Hindlimb muscle (tissue), 1 donor: ENCODE data around the gene PTER. TPM values are rescaled to one million over a fixed set of nuclear protein-coding genes. Genes with fewer than 3 reads are reported as not detected.

Experiments
- DNase-seq: peaks from one replicate; pipeline ENCODE4 v3.0.0-alpha.2; 2013
- polyA plus RNA-seq: library from polyadenylated mRNA; unstranded; fragments of 120-200 nt; gene quantifications from one replicate; pipeline ENCODE4 v1.2.1, GENCODE V29; 2013; ENCODE audit not compliant: insufficient read length

Gene PTER, protein sequence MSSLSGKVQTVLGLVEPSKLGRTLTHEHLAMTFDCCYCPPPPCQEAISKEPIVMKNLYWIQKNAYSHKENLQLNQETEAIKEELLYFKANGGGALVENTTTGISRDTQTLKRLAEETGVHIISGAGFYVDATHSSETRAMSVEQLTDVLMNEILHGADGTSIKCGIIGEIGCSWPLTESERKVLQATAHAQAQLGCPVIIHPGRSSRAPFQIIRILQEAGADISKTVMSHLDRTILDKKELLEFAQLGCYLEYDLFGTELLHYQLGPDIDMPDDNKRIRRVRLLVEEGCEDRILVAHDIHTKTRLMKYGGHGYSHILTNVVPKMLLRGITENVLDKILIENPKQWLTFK
- polyA plus RNA-seq = 7.1 TPM

GRCh38 chr10:16436758-16437539 lies at the start of gene PTER:
PTER (plus strand) TSS chr10:16437010; CDS start chr10:16484385, 47,375 bp downstream.
- peak; percentile 85 for DNase-seq

- DNase-seq = no peak
These were observed 44.2 kb upstream of the PTER start for GRCh38 chr10:16392531-16393069.

GRCh38 chr10:16393271-16393858 lies 43.4 kb upstream of the PTER start:
- DNase-seq = no peak

DNA sequence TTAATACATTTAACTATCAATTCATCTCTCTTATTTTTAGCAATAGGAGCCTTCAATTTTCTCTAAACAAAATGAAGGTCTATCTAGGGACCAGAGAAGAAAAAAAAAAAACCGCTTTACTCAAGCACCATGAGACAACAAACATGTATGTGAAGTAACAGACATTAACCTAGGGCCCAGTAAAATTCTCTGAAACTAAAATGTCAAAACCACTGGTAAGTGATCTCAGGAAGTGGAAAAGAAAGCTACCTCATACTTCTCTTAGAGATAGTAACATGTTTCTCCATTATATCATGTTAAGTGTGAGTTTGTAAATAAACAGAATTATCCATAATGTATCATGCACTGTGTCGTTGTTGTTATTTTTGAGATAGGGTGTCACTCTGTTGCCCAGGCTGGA lies 35.4 kb upstream of the PTER start:
- DNase-seq = no peak

DNA sequence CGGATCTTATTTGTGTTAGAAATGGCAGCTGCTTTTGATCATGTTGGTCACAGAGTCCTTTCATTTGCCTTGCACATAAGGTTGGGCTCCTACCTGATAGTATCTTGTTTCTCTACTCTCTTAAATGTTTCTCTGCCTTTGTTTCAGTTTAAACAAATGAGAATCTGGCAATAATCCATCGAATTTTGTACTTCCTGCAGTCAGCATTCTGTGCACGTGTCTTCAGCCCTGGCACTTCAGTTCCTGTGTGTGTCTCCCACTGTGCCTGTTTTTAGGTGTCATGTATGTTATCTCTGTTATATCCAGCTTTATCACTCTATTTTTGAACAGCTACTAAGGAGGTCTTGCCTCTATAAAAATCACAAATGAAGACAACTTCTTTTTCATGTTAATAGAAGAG lies 28.4 kb upstream of the PTER start:
- DNase-seq = no peak

DNA sequence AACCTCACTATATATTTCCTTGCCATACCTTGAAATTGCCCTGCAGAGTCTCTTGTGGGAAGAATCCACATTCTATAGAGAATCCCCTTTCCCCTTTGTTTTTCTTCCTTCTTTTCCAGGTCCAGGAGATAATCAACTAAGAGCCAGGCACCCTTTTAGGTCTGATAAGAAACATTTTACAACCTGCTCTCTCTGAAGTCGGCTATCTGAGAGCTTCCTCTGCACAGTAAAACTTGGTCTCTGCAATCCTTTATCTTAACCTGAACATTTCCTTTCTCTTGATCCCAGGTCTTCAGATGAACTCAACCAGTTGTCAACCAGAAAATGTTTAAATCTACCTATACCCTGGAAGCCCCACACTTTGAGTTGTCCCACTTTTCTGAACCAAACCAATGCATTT lies 19.5 kb upstream of the PTER start:
- DNase-seq = no peak

- DNase-seq = no peak
These were observed 13.2 kb upstream of the PTER start for GRCh38 chr10:16423599-16423998.

DNA sequence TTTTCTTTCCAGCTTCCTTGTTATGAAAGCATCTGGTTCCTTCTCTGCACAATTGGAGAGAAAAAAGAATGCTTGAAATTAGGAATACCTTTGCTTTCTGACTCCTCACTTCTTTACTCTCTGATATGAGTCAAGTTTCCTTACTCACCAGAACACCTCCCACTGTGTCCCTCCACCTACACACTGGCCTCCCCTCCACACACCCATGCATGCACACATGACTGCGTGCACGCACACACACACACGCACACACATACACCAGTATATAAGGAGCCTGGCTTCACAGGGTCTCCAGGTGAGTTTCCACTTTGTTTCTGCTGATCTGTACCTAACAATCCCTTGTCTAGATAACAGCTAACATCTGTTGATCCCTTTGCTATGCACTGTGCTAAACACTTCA lies 11.4 kb upstream of the PTER start:
- no peak for DNase-seq

DNA sequence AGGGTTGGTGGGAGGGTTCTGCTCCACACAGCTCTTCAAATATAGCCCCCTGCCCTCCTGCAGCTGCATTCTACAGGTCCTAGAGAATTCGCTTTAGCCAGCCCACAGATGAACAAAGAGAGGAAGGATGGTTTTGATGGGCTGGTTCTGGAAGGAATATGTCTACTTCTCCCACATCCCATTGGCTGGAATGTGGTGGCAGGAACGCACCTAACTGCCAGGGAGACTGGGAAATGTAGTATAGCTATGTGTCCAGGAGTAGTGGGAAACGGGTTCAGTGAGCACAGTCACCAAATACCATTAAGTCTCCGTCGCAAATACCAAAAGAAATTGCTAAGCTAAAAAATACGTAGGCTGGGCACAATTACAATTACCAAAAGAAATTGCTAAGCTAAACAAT lies 7.3 kb upstream of the PTER start:
- no peak for DNase-seq

GRCh38 chr10:16436367-16436757 lies 448 bp upstream of the PTER start:
- DNase-seq = no peak

DNA sequence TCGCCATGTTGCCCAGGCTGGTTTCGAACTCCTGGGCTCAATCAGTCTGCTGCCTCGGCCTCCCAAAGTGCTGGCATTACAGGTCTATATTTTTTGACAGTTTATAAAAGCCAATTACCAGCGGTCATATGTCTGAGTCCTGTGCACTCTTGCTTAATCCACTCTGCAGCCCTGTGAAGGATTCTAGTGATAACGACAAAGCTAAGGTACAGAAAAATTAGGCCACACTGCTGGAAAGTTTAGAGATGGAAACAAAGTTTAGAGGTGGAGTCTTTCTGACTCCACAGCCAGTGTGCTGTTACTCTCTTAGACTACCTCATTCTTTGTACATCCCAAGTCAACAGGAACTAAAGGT lies 707 bp downstream of the PTER start:
- no peak for DNase-seq

DNA sequence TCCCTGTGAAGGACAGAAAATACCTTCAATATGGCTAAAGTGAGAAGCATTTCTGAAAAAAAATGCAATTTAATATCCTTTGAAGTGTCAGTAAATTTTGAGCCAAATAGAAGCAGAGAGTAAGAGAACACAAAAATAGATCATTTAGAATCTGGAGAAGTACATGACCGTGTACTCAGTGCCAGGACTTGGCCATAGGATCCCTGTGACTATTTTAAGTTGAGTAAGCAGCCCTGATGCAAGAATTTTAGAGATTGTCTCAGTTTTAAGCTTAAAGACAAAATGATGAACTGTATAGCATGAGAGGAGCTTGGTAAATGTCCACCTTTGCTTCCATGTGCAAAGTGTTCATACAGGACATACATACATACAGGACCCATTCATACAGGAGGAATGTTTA lies 2.5 kb downstream of the PTER start:
- DNase-seq = peak; percentile 34

DNA sequence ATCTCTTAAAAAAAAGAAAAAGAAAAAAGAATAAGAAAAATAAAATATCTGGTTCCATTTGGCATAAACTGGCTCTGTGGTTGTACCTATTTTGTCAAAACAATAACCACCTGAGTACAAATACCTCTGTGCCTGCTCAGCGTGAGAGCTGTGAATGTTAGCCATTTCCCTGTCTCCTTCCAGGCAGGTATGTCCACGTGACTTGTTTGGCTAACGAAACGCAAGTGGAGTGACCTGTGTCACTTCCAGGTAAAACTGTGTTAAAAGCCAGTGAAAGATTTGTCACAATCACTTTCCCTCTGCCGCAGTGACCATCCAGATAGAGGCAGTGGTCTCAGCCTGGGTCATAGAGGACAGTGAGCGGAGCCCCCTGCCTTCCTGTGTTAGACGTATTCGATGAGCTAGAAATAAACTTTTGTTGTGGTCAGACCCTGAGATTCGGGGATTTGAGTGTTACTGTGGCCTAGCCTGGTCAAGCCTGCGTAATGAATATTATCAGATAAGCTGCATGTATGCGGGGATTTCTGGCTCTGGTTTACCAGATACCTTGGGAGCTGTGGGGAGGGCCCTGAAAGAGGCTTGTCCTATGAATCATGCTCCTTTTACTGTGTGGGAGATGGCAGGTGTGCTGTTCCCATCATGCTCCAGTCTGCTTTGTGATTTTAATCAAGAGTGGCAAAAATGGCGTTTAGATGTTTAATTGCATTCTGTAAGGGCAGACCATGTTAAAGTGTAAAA lies 3.8 kb downstream of the PTER start:
- DNase-seq = no peak

DNA sequence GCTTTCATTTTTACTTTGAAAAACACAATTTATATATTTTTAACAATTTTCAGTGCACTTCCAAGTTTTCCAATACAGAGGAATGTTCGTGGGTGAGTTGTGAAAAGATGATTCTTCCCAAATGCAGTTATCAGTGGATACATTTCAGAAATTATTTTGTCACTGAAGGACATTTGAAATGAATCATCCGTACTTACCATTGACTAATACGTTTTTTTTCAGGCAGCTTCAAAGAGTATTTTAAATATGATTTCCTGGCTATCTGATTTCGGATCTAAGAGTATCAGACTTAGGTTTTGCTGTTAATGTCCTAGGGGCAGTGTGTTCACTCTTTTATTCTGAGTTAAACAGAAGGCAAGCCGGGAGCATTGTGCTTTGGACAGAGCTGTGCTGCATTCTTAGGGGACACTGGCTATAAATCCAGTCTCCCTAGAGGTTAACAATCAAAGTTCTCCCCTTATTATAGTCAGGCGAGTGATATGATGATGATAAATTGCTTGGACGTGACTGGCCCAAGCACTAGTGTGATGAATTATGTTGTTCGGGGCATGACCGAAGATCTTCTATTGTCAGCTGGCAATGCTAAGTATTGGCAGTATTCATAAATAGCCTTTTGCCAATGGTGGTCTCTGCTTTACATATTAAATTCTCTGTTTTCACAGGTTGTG lies 4.5 kb downstream of the PTER start:
- no peak for DNase-seq

GRCh38 chr10:16442914-16443313 lies 6.1 kb downstream of the PTER start:
- no peak for DNase-seq

- no peak for DNase-seq
These were observed 9.1 kb downstream of the PTER start for GRCh38 chr10:16445770-16446469.

GRCh38 chr10:16449454-16449853 lies 12.6 kb downstream of the PTER start:
- no peak for DNase-seq

GRCh38 chr10:16458166-16458955 lies 21.6 kb downstream of the PTER start:
- DNase-seq = no peak

DNA sequence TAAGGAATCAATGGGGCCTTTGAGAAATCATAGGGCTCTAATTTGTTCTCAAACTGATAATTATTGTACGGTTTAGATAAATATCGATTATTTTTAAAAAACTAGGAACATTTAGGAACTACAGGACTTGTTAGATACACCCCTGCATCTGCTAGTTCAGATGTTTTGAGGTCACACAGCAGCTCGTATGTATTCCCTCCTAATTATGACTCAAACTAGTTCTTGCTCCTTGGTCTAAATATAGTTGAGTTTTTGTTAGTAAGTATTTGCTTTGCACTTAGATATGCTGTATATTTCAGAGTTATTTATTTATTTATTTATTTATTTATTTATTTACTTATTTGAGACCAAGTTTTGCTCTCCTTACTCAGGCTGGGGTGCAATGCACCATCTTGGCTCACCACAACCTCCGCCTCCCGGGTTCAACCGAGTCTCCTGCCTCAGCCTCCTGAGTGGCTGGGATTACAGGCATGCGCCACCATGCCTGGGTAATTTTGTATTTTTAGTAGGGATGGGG lies 22.7 kb downstream of the PTER start:
- DNase-seq = no peak

GRCh38 chr10:16466001-16466400 lies 29.2 kb downstream of the PTER start:
- no peak for DNase-seq
